GM18511 (cell line): ENCODE measurements around the gene KIRREL3.

Experiments
- ATAC-seq: cut with Tn5 transposase; IDR thresholded peaks from one replicate; pipeline ENCODE4 v1.9.1; 2021; ENCODE audit warnings: mild to moderate bottlenecking, moderate library complexity; ENCODE audit not compliant: unreplicated experiment

Gene KIRREL3

DNA sequence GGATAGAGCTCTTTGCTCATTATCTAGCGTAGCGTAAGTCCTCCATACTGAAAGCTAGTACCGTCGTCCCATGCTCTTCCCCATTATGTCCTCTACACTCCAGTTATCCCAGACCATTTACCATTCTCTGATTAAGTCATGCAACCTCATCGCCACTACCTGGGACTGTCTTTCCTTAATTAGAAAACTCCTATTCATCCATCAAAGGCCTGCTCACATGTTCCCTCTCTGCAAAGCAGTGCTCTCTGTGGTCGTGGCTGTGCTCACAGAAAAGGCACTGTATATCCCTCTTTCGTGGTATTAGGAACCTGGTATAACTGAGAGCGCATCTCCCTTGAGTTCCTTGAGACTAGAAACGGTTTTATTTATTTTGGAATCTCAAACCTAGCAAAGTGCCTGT is 253.3 kb downstream of the KIRREL3 start:
- no peak for ATAC-seq

GRCh38 chr11:126746443-126746842 is 254.1 kb downstream of the KIRREL3 start:
- no peak for ATAC-seq

GRCh38 chr11:126744699-126745098 is 255.9 kb downstream of the KIRREL3 start:
- no peak for ATAC-seq

- no peak for ATAC-seq
Observed at GRCh38 chr11:126743628-126744027, 256.9 kb downstream of the KIRREL3 start.

- no peak for ATAC-seq
Observed at GRCh38 chr11:126742582-126742981, 258.0 kb downstream of the KIRREL3 start.

GRCh38 chr11:126740846-126741245 is 259.7 kb downstream of the KIRREL3 start:
- no peak for ATAC-seq

DNA sequence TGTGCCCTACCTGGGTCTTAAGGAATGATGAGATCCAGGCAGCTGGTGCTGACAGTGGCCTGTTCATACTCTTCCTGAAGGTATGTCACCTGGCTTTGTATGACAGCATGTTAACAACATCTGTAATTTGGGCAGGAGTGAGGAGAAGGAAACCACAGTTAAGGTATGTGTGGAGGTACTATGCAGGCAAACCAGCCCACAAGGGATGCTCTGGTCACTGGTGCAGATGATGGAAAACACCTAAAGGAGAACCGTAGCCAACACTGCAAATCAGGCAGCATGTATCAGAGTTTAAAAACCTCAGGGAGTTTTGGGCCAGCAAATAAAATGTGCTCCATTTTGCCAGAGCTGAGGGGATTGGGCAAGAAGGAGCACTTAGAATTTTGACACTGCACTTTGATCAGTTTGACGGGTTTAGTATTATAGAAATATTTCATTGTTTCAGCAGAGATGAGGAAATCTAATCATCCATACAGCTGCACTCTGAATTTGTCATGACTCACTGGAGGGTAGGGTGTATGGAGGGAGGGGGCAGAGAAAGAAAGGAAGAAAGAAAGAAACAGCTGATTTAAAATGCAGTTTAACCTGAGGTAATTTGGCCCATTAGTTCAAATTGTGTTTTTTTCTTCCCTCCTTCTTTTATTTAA is 260.9 kb downstream of the KIRREL3 start:
- no peak for ATAC-seq

GRCh38 chr11:126738295-126739031 is 262.1 kb downstream of the KIRREL3 start:
- ATAC-seq = no peak

DNA sequence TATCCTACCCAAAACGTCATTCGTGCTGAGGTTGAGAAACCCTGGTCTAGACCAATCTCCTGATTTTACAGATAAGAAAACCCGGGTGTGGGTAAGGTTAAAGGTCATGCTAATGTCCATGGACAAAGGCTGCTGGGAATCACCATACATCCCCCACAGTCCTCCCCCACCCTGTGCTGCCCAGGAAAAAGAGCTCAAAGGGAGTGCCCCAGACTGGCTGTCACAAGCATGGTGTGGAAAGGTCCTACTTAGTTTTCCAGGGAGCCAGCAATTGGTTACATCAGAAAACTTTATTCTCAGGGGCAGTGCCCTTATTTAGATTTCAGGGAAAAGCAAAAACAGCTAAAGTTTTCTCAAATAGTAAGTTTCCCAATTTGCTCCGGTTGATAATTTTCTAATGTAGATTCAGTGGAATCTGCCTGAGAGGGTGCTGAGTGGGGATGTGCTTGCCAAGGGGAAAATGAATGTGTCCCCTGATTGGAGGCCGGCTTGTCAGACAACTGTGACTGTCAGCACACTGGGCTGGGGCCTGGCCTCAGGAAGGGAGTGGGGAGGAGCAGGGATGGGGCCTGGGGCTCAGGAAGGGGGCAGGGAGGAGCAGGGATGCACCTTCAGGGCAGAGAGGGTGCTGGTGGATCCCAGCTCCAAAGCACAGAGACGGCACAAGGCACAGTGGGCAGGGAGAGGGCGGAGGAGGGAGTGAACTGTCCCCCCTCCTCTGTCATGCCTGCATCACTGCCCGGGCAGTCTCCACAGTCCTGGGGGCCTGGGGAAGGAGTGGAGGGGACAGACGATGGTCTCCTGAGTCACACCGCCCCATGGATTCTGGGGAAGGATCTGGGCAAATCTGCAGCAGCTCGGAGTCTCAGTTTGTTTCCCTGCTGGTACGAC is 263.6 kb downstream of the KIRREL3 start:
- no peak for ATAC-seq

DNA sequence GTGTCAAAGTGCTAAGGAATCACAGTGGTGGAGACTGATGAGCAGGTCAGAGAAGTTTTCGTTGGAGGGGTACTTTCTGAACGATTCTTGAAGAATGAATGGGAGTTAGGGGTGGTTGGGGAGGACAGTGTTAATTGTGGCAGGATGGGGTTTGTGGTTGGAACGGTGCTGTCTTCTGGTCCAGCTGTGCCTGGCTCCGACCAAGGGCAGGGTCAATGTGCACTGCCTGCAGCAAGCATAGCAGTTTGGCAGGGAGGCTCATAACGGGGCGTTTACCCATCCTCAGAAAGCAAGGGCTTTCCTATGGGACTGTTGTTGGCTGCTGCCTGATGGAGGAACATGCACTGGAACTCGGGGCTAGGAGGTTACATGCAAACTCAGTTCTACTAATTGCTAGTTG is 265.8 kb downstream of the KIRREL3 start:
- no peak for ATAC-seq

DNA sequence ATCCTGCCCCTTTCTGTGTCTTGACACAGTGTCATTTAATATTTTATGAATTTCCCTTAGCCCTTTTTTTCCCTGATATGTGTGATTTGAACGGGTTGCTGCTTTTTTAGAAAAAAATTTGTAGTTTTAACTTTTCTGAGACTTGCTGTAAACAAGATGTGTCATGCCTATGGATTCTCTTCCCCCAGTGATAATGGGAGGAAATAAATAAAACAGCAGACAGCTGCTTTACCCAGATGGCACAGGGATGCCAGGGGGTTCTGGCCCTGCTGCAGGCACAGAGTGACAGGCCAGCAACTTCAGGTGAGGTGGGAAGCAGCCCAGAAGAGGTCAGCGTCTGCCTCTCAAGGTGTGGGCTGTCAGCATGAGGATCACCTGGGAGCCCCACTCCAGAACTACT is 266.9 kb downstream of the KIRREL3 start:
- no peak for ATAC-seq

DNA sequence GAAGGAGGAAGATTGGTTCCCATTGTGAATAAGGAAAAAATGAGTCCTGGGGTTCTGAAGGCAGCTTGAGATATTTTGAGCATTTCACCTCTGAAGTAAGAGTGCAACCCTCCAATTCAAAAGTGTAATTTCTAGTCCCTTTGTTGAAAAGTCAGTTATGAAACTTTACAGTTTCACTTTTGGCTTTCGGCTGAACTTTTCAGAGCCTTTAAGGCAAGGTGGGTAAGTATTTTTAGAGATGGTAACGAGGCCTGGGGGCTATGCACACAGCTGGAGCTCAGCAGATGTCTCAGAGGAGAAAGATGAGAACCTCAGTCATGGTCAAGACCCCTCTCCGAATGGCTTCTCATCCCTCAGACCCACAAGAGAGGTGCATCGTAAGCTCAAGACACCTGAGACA is 267.6 kb downstream of the KIRREL3 start:
- ATAC-seq = peak; percentile 83

DNA sequence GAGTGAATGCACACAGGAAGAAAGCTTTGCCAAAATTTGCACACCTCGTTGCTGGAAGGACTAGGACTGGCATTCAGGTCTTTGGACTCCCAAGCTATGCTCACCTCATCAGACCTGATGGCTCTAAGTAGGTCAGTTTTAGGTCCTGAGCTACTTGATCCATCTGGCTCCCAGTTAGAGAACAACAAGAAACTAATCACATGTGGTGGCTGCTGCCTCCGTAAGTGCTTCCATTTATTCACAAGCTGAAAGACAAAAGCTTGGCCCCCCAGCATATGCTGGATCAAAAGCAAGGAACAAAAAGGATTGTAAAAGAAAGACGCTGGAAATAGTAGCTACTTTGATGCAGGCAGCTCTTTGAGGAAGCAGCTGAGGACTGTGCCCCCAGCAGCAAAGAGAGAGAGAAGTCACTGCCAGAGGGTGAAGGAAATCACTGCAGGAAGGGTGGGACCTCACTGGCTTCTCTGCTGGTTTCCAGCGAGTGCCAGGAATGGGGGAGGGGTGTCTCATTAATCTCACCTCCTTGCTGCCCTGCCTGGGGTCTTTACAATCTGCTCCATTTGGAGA is 268.9 kb downstream of the KIRREL3 start:
- ATAC-seq = no peak

DNA sequence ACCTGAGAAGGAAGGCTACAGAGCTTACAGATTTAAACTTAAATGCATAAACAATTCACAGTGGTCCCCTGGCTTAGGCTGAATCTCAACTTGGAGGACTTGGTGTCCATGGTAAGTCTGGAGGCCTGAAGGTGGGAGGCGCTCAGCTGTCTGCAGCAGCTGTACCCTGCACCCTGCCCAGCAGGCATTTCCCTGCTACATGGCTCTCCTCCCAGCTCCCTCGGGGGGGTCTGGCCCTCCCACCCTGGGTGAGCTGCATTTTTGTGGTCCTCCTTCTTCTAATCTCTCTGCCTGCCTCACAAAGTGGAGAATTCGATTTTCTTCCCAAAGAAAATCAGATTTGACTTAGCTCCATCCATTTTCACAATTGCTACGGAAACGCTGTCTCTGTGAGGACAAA is 273.2 kb downstream of the KIRREL3 start:
- no peak for ATAC-seq

GRCh38 chr11:126725521-126725920 is 275.0 kb downstream of the KIRREL3 start:
- ATAC-seq = no peak

DNA sequence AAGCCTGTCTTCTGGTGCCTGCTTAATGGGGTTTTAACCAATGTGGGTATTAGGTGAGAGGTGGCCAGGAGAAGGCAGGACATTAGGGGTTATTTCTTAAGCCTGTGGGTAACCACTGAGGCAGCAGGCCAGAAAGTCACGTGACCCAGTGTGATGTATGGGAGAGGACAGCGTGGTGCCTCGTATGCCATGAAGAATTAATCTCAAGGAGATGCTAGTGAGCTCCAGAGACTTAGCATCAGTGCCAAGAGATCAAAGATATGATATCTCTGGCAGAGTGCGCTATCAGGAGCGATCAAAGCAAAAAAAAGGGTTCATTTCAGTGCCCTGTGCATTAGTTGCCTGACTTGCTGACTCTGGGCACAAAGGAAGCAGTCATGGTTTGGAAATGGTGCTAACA is 275.5 kb downstream of the KIRREL3 start:
- ATAC-seq = no peak

DNA sequence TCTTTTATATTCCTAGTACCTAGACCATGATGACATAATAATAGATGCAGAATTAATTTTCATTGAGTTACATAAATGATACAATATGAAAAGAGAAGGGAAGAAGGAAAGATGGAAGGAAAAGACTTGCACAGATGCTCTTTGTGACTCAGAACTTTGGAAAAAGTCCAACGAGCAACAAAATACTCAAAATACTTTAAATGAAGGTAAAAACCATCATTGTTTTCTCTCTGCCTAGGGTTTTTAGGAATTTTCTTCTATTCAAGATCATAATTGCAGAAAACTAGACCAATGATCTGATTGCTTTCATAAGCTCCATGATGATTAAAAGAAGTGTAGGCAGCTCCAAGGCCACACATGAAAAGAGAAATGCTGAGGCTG is 276.9 kb downstream of the KIRREL3 start:
- ATAC-seq = no peak

- ATAC-seq = no peak
Observed at GRCh38 chr11:126722956-126723664, 277.5 kb downstream of the KIRREL3 start.

GRCh38 chr11:126722006-126722736 is 278.4 kb downstream of the KIRREL3 start:
- no peak for ATAC-seq
